GM11168 (cell line): ENCODE results near the gene CEACAM8.
"Not testable (repeated sequence)": the region's sequence is repeated elsewhere in the genome, so short reads cannot be mapped to it uniquely, and the experiment has no call there.

Experiments
- in situ Hi-C: fragments of 300-500 bp; cut with MboI; formaldehyde crosslinking; loops from one replicate; pipeline ENCODE4 v1.12.0; 2022; ENCODE audit warnings: low sequenced_read_pairs; ENCODE audit not compliant: unreplicated experiment

Gene CEACAM8

GRCh38 chr19:42594617-42595489 lies at the start of gene CEACAM8:
Gene CEACAM8 (minus strand): TSS chr19:42594924. CDS start chr19:42594828, 96 bp downstream.
- in situ Hi-C loops: no loop called here

GRCh38 chr19:42639324-42640092 lies 44.8 kb upstream of the CEACAM8 start:
- in situ Hi-C loops: not testable (repeated sequence)

GRCh38 chr19:42635233-42635539 lies 40.5 kb upstream of the CEACAM8 start:
- in situ Hi-C loops: no loop called here

GRCh38 chr19:42634409-42635232 lies 39.9 kb upstream of the CEACAM8 start:
- in situ Hi-C loops: no loop called here

GRCh38 chr19:42629191-42629590 lies 34.5 kb upstream of the CEACAM8 start:
- in situ Hi-C loops: no loop called here

- in situ Hi-C loops: no loop called here
These were observed 33.9 kb upstream of the CEACAM8 start for GRCh38 chr19:42628411-42629140.

GRCh38 chr19:42627916-42628315 lies 33.2 kb upstream of the CEACAM8 start:
- in situ Hi-C loops: no loop called here

GRCh38 chr19:42626181-42626580 lies 31.5 kb upstream of the CEACAM8 start:
- in situ Hi-C loops: no loop called here

GRCh38 chr19:42619271-42619670 lies 24.5 kb upstream of the CEACAM8 start:
- in situ Hi-C loops: no loop called here

- in situ Hi-C loops: no loop called here
These were observed 18.9 kb upstream of the CEACAM8 start for GRCh38 chr19:42613666-42614065.

- in situ Hi-C loops: not testable (repeated sequence)
These were observed 15.7 kb upstream of the CEACAM8 start for GRCh38 chr19:42610401-42610915.

GRCh38 chr19:42606660-42607351 lies 12.1 kb upstream of the CEACAM8 start:
- in situ Hi-C loops: no loop called here

GRCh38 chr19:42601811-42602443 lies 7.2 kb upstream of the CEACAM8 start:
- in situ Hi-C loops: no loop called here

GRCh38 chr19:42596391-42597072 lies 1.8 kb upstream of the CEACAM8 start:
- in situ Hi-C loops: no loop called here

GRCh38 chr19:42595550-42596172 lies 937 bp upstream of the CEACAM8 start:
- in situ Hi-C loops: no loop called here

GRCh38 chr19:42589792-42590191 lies 4.9 kb downstream of the CEACAM8 start:
- in situ Hi-C loops: no loop called here

- in situ Hi-C loops: no loop called here
These were observed 10.3 kb downstream of the CEACAM8 start for GRCh38 chr19:42584466-42584865.

GRCh38 chr19:42577016-42577415 lies 17.7 kb downstream of the CEACAM8 start:
- in situ Hi-C loops: no loop called here
